Measurements from ENCODE around the gene ATOX1. TPM values are rescaled to one million over a fixed set of nuclear protein-coding genes. Genes with fewer than 3 reads are reported as not detected.

Gene ATOX1
- 60.4 TPM for total RNA-seq

GRCh38 chr5:151758430-151759241 lies at the start of gene ATOX1:
Gene ATOX1, minus strand, starts transcription at chr5:151758631. Its CDS starts 80 bp downstream, at chr5:151758551.

GRCh38 chr5:151771259-151772028 lies 13.0 kb upstream of the ATOX1 start, which contains the start of gene G3BP1:
Gene G3BP1, plus strand, starts transcription at chr5:151771954. Its CDS starts 14,667 bp downstream, at chr5:151786621.

Small RNAs within 50 kb of the gene (small RNA-seq; reads per million reads assigned to genes)
- gene RN7SKP232, result not detected

Other genes with a start within 250 kb of the ATOX1 start
- 7.2 TPM for gene FAT2, start 167.3 kb downstream of the ATOX1 start, total RNA-seq
- 157 TPM for gene SPARC, start 71.7 kb downstream of the ATOX1 start, total RNA-seq
- 81.0 TPM for gene G3BP1, start 13.3 kb upstream of the ATOX1 start, total RNA-seq
- gene GLRA1, start 166.2 kb upstream of the ATOX1 start, total RNA-seq, result 5.5 TPM